Prostate gland (tissue), 2 donors: Measurements from ENCODE around the gene GPER1.

ENCODE experiments used
- CTCF ChIP-seq, 4 experiments: fragments of 200-600 bp in 2 of 4; fragments of 450-650 bp in 2 of 4; sonication (generic) in 2 of 4; IDR thresholded peaks; 1 replicate in 3 of 4; 2 replicates in 1 of 4; pipeline ENCODE4 v1.5.1; 2016 to 2019; ENCODE audit warnings: antibody characterized with exemption in 4 of 4, mild to moderate bottlenecking in 2 of 4, moderate library complexity in 2 of 4
- POLR2A ChIP-seq: fragments of 450-650 bp; IDR thresholded peaks from one replicate; pipeline ENCODE4 v1.6.1; 2016; ENCODE audit warnings: antibody characterized with exemption, mild to moderate bottlenecking
- POLR2AphosphoS5 ChIP-seq: sonication (generic); formaldehyde crosslinking; IDR thresholded peaks from one replicate; pipeline ENCODE4 v1.6.1; 2017; ENCODE audit warnings: antibody characterized with exemption

- TF ChIP-seq CTCF (IDR thresholded peaks at IDR 0.05) (no peak), POLR2A (no peak), POLR2AphosphoS5 (no peak)
Measured at GRCh38 chr7:1041551-1042491, 46.1 kb upstream of the GPER1 start.
